Nephron (organoid): Measurements from ENCODE around the gene SLC43A2.

Experiments used
- H3K27ac Mint-ChIP-seq, 3 experiments: 2 replicates each; pipeline ENCODE4 v1.8.0; 2020; ENCODE audit warnings: mixed read lengths in 3 of 3, mild to moderate bottlenecking in 2 of 3, moderate library complexity in 1 of 3
- H3K27me3 Mint-ChIP-seq: 2 replicates; pipeline ENCODE4 v1.8.0; 2021; ENCODE audit warnings: low read depth, mild to moderate bottlenecking, moderate library complexity, mixed read lengths
- H3K36me3 Mint-ChIP-seq: 2 replicates; pipeline ENCODE4 v1.8.0; 2020; ENCODE audit warnings: low read depth, mixed read lengths
- H3K4me1 Mint-ChIP-seq: 2 replicates; pipeline ENCODE4 v1.8.0; 2020; ENCODE audit warnings: mixed read lengths
- H3K4me3 Mint-ChIP-seq, 3 experiments: 2 replicates each; pipeline ENCODE4 v1.8.0; 2020; ENCODE audit warnings: mild to moderate bottlenecking in 3 of 3, mixed read lengths in 3 of 3, moderate library complexity in 2 of 3
- H3K9me3 Mint-ChIP-seq: 2 replicates; pipeline ENCODE4 v1.8.0; 2020; ENCODE audit warnings: mixed read lengths
- TF ChIP-seq, protein P1 (sequence below), 3 experiments: fragments of 200-600 bp; sonication (generic); IDR thresholded peaks; one replicate each; pipeline ENCODE4 v1.5.0; 2021; ENCODE audit warnings: antibody characterized with exemption in 3 of 3; ENCODE audit not compliant: unreplicated experiment in 3 of 3

Gene SLC43A2

GRCh38 chr17:1606352-1606985 lies 22.2 kb downstream of the SLC43A2 start:
- no peaks in the 10 kb centered on the region for H3K9me3 Mint-ChIP-seq
- H3K36me3 Mint-ChIP-seq = peaks cover 4% of the 10 kb centered on the region
- TF ChIP-seq, protein P1, sequence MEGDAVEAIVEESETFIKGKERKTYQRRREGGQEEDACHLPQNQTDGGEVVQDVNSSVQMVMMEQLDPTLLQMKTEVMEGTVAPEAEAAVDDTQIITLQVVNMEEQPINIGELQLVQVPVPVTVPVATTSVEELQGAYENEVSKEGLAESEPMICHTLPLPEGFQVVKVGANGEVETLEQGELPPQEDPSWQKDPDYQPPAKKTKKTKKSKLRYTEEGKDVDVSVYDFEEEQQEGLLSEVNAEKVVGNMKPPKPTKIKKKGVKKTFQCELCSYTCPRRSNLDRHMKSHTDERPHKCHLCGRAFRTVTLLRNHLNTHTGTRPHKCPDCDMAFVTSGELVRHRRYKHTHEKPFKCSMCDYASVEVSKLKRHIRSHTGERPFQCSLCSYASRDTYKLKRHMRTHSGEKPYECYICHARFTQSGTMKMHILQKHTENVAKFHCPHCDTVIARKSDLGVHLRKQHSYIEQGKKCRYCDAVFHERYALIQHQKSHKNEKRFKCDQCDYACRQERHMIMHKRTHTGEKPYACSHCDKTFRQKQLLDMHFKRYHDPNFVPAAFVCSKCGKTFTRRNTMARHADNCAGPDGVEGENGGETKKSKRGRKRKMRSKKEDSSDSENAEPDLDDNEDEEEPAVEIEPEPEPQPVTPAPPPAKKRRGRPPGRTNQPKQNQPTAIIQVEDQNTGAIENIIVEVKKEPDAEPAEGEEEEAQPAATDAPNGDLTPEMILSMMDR (IDR thresholded peaks at IDR 0.05; ENCODE audit: unreplicated experiment in 3 of 3) = no peak
- H3K4me3 Mint-ChIP-seq = no peak overlapping the region
- H3K27me3 Mint-ChIP-seq = peaks cover 11% of the 10 kb centered on the region
- no peak overlapping the region for H3K27ac Mint-ChIP-seq
- H3K4me1 Mint-ChIP-seq = no peaks in the 10 kb centered on the region

DNA sequence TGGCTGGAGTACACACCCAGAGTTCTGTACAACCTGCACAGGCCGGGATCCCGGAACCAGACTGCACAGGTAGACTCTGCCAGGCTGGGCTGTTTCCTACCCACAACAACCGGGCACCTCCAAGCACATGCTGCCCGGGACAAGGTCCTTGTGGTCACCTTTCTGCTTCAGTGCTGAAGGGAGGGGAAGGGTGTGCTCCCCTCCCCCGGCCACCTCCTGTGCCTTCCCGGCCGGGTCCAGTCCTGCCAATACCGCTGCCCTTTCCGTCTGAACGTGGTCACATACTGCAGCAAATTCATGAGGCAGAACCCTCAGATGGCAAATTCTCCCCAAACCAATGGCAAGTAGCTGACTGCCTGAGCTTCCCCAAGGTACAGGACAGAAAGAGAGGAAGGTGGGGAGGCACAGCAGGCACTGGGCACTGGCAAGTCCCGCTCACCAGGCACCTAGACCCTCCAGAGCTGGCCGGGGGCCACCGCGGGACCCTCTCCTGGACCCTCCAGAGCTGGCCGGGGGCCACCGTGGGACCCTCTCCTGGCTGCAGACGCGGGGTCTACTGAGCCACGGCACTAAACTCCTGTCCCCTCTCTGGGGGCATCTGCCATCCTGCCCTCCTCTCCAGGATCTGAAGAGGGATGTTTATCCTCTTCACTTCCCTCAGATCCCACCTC lies 22.8 kb downstream of the SLC43A2 start:
- peaks cover 4% of the 10 kb centered on the region for H3K36me3 Mint-ChIP-seq
- H3K4me3 Mint-ChIP-seq = no peak overlapping the region
- H3K9me3 Mint-ChIP-seq = no peaks in the 10 kb centered on the region
- no peaks in the 10 kb centered on the region for H3K4me1 Mint-ChIP-seq
- TF ChIP-seq, protein P1 (IDR thresholded peaks at IDR 0.05; ENCODE audit: unreplicated experiment in 3 of 3) = no peak
- H3K27ac Mint-ChIP-seq = peak overlapping the region in 1 of 3 experiments; percentile 77
- peaks cover 11% of the 10 kb centered on the region for H3K27me3 Mint-ChIP-seq

GRCh38 chr17:1604831-1605528 lies 23.7 kb downstream of the SLC43A2 start:
- H3K4me3 Mint-ChIP-seq = peak overlapping the region in 2 of 3 experiments; percentile 19 to 50
- TF ChIP-seq, protein P1 (IDR thresholded peaks at IDR 0.05; ENCODE audit: unreplicated experiment in 3 of 3) = no peak
- peaks cover 4% of the 10 kb centered on the region for H3K36me3 Mint-ChIP-seq
- no peaks in the 10 kb centered on the region for H3K4me1 Mint-ChIP-seq
- H3K27me3 Mint-ChIP-seq = peaks cover 11% of the 10 kb centered on the region
- H3K27ac Mint-ChIP-seq = peak overlapping the region in 1 of 3 experiments; percentile 65
- no peaks in the 10 kb centered on the region for H3K9me3 Mint-ChIP-seq

GRCh38 chr17:1601571-1601970 lies 27.1 kb downstream of the SLC43A2 start:
- Mint-ChIP-seq H3K4me1 (no peaks in the 10 kb centered on the region), H3K27ac (no peak overlapping the region), H3K27me3 (peaks cover 3% of the 10 kb centered on the region), H3K36me3 (peaks cover 4% of the 10 kb centered on the region), H3K4me3 (no peak overlapping the region), H3K9me3 (no peaks in the 10 kb centered on the region)
- TF ChIP-seq, protein P1 (IDR thresholded peaks at IDR 0.05; ENCODE audit: unreplicated experiment in 3 of 3) = no peak

GRCh38 chr17:1598399-1599095 lies 30.1 kb downstream of the SLC43A2 start:
- H3K27ac Mint-ChIP-seq = no peak overlapping the region
- no peaks in the 10 kb centered on the region for H3K9me3 Mint-ChIP-seq
- H3K4me3 Mint-ChIP-seq = no peak overlapping the region
- TF ChIP-seq, protein P1 (IDR thresholded peaks at IDR 0.05; ENCODE audit: unreplicated experiment in 3 of 3) = no peak
- no peaks in the 10 kb centered on the region for H3K4me1 Mint-ChIP-seq
- peaks cover 4% of the 10 kb centered on the region for H3K36me3 Mint-ChIP-seq
- no peaks in the 10 kb centered on the region for H3K27me3 Mint-ChIP-seq
